Hematopoietic multipotent progenitor cell treated with erythropoietin and hydrocortisone succinate and interleukin-3 and kit ligand, for 8 days (in vitro differentiated cells): ENCODE data around the gene GJA1.

ENCODE experiments used
- DNase-seq: peaks from one replicate; pipeline ENCODE4 v3.0.0-alpha.2; 2015

GJA1 gene

GRCh38 chr6:121492536-121492935 lies 57.1 kb downstream of the GJA1 start:
- DNase-seq: no peak

GRCh38 chr6:121497970-121498375 lies 62.5 kb downstream of the GJA1 start:
- DNase-seq: no peak

- DNase-seq: no peak
These were observed 63.2 kb downstream of the GJA1 start for GRCh38 chr6:121498481-121499276.
